ENCODE data around the gene ZFP57.
A peak's percentile ranks its signal among the peaks of the same experiment; 100 is the strongest.

The ZFP57 gene

GRCh38 chr6:29710281-29710941, 29.5 kb upstream of the ZFP57 start:
- no peak for TF ChIP-seq CTCF (conservative IDR thresholded peaks at IDR 0.05; ENCODE audit: low read length)
- DNase-seq (ENCODE audit: low read depth), result no peak
- no peak overlapping the region for H3K4me3 ChIP-seq (ENCODE audit: low read length)

GRCh38 chr6:29709188-29709587, 28.2 kb upstream of the ZFP57 start:
- TF ChIP-seq CTCF (conservative IDR thresholded peaks at IDR 0.05; ENCODE audit: low read length), result no peak
- H3K4me3 ChIP-seq (ENCODE audit: low read length), result no peak overlapping the region

GRCh38 chr6:29708432-29709179, 27.7 kb upstream of the ZFP57 start:
- no peak overlapping the region for H3K4me3 ChIP-seq (ENCODE audit: low read length)
- DNase-seq (ENCODE audit: low read depth), result no peak
- TF ChIP-seq CTCF (conservative IDR thresholded peaks at IDR 0.05; ENCODE audit: low read length), result no peak

More at GRCh38 chr6:29709188-29709587, 28.2 kb upstream of the ZFP57 start:
- no peak for DNase-seq (ENCODE audit: low read depth)

GRCh38 chr6:29705389-29706231, 24.7 kb upstream of the ZFP57 start:
- DNase-seq (ENCODE audit: low read depth), result peak; percentile 53
- peak; percentile 76 for TF ChIP-seq CTCF (conservative IDR thresholded peaks at IDR 0.05; ENCODE audit: low read length)
- H3K4me3 ChIP-seq (ENCODE audit: low read length), result no peak overlapping the region

- peak; percentile 62 for TF ChIP-seq CTCF (conservative IDR thresholded peaks at IDR 0.05; ENCODE audit: low read length)
- DNase-seq (ENCODE audit: low read depth), result peak; percentile 14
- no peak overlapping the region for H3K4me3 ChIP-seq (ENCODE audit: low read length)
These were observed 21.7 kb upstream of the ZFP57 start for GRCh38 chr6:29702519-29703103.

GRCh38 chr6:29696147-29697125, 15.5 kb upstream of the ZFP57 start:
- TF ChIP-seq CTCF (conservative IDR thresholded peaks at IDR 0.05; ENCODE audit: low read length), result peak; percentile 52
- no peak for DNase-seq (ENCODE audit: low read depth)
- no peak overlapping the region for H3K4me3 ChIP-seq (ENCODE audit: low read length)
